Colon (tissue), 2 donors: ENCODE results near the gene STEAP1.
"Not testable (repeated sequence)": the region's sequence is repeated elsewhere in the genome, so short reads cannot be mapped to it uniquely, and the experiment has no call there.

Experiments used
- FAIRE-seq: peaks from 2 replicates; lab custom pipeline; 2012; peaks lifted over from hg19 to GRCh38; lab: Jason Lieb, UNC
- donor health status: control.
- donor health status: control.

Gene STEAP1

GRCh38 chr7:90153943-90154771 is at the start of gene STEAP1:
STEAP1 (plus strand) TSS chr7:90154469; CDS start chr7:90159789, 5,320 bp downstream.
- FAIRE-seq, result not testable (repeated sequence)

- FAIRE-seq, result peak; percentile 99
These were observed 39.3 kb upstream of the STEAP1 start for GRCh38 chr7:90114972-90115371.

- FAIRE-seq, result not testable (repeated sequence)
These were observed 35.6 kb upstream of the STEAP1 start for GRCh38 chr7:90118551-90119177.

- FAIRE-seq, result no peak
These were observed 34.9 kb upstream of the STEAP1 start for GRCh38 chr7:90119178-90119971.

- not testable (repeated sequence) for FAIRE-seq
These were observed 34.1 kb upstream of the STEAP1 start for GRCh38 chr7:90120205-90120604.

GRCh38 chr7:90131746-90132145 is 22.5 kb upstream of the STEAP1 start:
- not testable (repeated sequence) for FAIRE-seq

- FAIRE-seq, result not testable (repeated sequence)
These were observed 6.9 kb upstream of the STEAP1 start for GRCh38 chr7:90147079-90147960.

GRCh38 chr7:90149428-90149827 is 4.8 kb upstream of the STEAP1 start:
- FAIRE-seq, result not testable (repeated sequence)

GRCh38 chr7:90151884-90152283 is 2.4 kb upstream of the STEAP1 start:
- FAIRE-seq, result not testable (repeated sequence)

GRCh38 chr7:90152642-90153253 is 1.5 kb upstream of the STEAP1 start:
- not testable (repeated sequence) for FAIRE-seq

GRCh38 chr7:90155206-90155605 is 937 bp downstream of the STEAP1 start:
- FAIRE-seq, result no peak

- not testable (repeated sequence) for FAIRE-seq
These were observed 3.1 kb downstream of the STEAP1 start for GRCh38 chr7:90157331-90157730.

- not testable (repeated sequence) for FAIRE-seq
These were observed 3.6 kb downstream of the STEAP1 start for GRCh38 chr7:90157761-90158350.

- FAIRE-seq, result no peak
These were observed 9.3 kb downstream of the STEAP1 start for GRCh38 chr7:90163534-90163933.

GRCh38 chr7:90165724-90166123 is 11.5 kb downstream of the STEAP1 start:
- FAIRE-seq, result no peak

- peak; percentile 60 for FAIRE-seq
These were observed 11.9 kb downstream of the STEAP1 start for GRCh38 chr7:90166153-90166552.

- no peak for FAIRE-seq
These were observed 13.1 kb downstream of the STEAP1 start for GRCh38 chr7:90167361-90167760.

GRCh38 chr7:90169891-90170290 is 15.6 kb downstream of the STEAP1 start:
- FAIRE-seq, result peak; percentile 84

- FAIRE-seq, result no peak
These were observed 17.9 kb downstream of the STEAP1 start for GRCh38 chr7:90172121-90172520.

- FAIRE-seq, result no peak
These were observed 18.4 kb downstream of the STEAP1 start for GRCh38 chr7:90172624-90173023.
